ENCODE data around the gene LPCAT1. TPM values are rescaled to one million over a fixed set of nuclear protein-coding genes. Genes with fewer than 3 reads are reported as not detected.

The LPCAT1 gene
- total and polyA plus RNA-seq, 2 of the 13 experiments (the other 11 are each of a cell fraction or from before 2014, with no cell fraction given) = 29.8 to 90.6 TPM

GRCh38 chr5:1538741-1539392 lies 15.1 kb upstream of the LPCAT1 start:
- in situ Hi-C loops (cut with HindIII; ENCODE audit: extremely low pct_ligation_motif_present, low pct_unique_long_range_greater_than_20kb) (no loop called here), intact Hi-C loops (cut with micrococcal nuclease; ENCODE audit: unreplicated experiment) (no loop called here)
- ATAC-seq (no peak), DNase-seq (ENCODE audit: low spot score) (no peak), FAIRE-seq (no peak)
- H3K36me3 ChIP-seq (replicated peaks in 1 of 2; ENCODE audit: control insufficient read depth in 1 of 2, insufficient read depth in 2 of 2, low read length in 2 of 2) = no peaks in the 10 kb centered on the region
- TF ChIP-seq ELF1 (CRISPR knock-in tag; IDR thresholded peaks at IDR 0.05) (no peak), ZSCAN20 (CRISPR knock-in tag; IDR thresholded peaks at IDR 0.05; ENCODE audit: borderline replicate concordance) (no peak), DMTF1 (CRISPR knock-in tag; IDR thresholded peaks at IDR 0.05) (no peak), SKI (IDR thresholded peaks at IDR 0.05; ENCODE audit: partially characterized antibody) (no peak), PAF1 (CRISPR knock-in tag; IDR thresholded peaks at IDR 0.05) (no peak), PPARG (CRISPR knock-in tag; conservative IDR thresholded peaks at IDR 0.05) (no peak)
- CTCF ChIA-PET (ENCODE audit: low intra/inter-chr PET ratio, low total read pairs) = no interaction called here
- no peak overlapping the region for H3K4me3 ChIP-seq (replicated peaks in 1 of 3; ENCODE audit: insufficient read depth in 1 of 3, low read depth in 2 of 3, low read length in 3 of 3)
- 82% methylated on average over 13 of the region's 13 CpGs for WGBS (ENCODE audit: low lambda C conversion rate)
- H3K27ac ChIP-seq (ENCODE audit: extremely low read length, insufficient read depth, low read length) = no peak overlapping the region
- peaks cover 32% of the 10 kb centered on the region for H3K4me1 ChIP-seq (ENCODE audit: insufficient read depth, low read length)
- no TSS peak for BruUV-seq (replicated peaks)
- H3K27me3 ChIP-seq (ENCODE audit: control insufficient read depth in 1 of 2, insufficient read depth in 2 of 2, low read length in 2 of 2) = no peaks in the 10 kb centered on the region
- H3K4me2 ChIP-seq (ENCODE audit: low read depth, low read length) = no peak overlapping the region
- no peak overlapping the region for H2AFZ ChIP-seq (ENCODE audit: low read length)
- no peaks in the 10 kb centered on the region for H3K79me2 ChIP-seq (ENCODE audit: insufficient read depth, low read length)
- H3K9ac ChIP-seq (ENCODE audit: insufficient read depth, low read depth, low read length) = no peak overlapping the region
- POLR2A ChIA-PET = interaction anchor here (1.0 kb wide), 1 partner anchor 16 kb away, joined by 3 read pairs; no protein-coding TSS in a partner anchor
- H4K20me1 ChIP-seq (ENCODE audit: insufficient read depth, low read length) = no peaks in the 10 kb centered on the region
- no peaks in the 10 kb centered on the region for H3K9me3 ChIP-seq (ENCODE audit: low read length)

GRCh38 chr5:1538276-1538675 lies 14.5 kb upstream of the LPCAT1 start:
- Histone ChIP-seq H3K27me3 (ENCODE audit: control insufficient read depth in 1 of 2, insufficient read depth in 2 of 2, low read length in 2 of 2) (no peaks in the 10 kb centered on the region), H3K4me3 (replicated peaks in 1 of 3; ENCODE audit: insufficient read depth in 1 of 3, low read depth in 2 of 3, low read length in 3 of 3) (no peak overlapping the region), H3K4me2 (ENCODE audit: low read depth, low read length) (no peak overlapping the region), H2AFZ (ENCODE audit: low read length) (no peak overlapping the region), H3K79me2 (ENCODE audit: insufficient read depth, low read length) (no peaks in the 10 kb centered on the region), H3K9me3 (ENCODE audit: low read length) (no peaks in the 10 kb centered on the region), H3K4me1 (ENCODE audit: insufficient read depth, low read length) (peaks cover 27% of the 10 kb centered on the region), H3K9ac (ENCODE audit: insufficient read depth, low read depth, low read length) (no peak overlapping the region), H3K27ac (ENCODE audit: extremely low read length, insufficient read depth, low read length) (no peak overlapping the region), H3K36me3 (replicated peaks in 1 of 2; ENCODE audit: control insufficient read depth in 1 of 2, insufficient read depth in 2 of 2, low read length in 2 of 2) (no peaks in the 10 kb centered on the region), H4K20me1 (ENCODE audit: insufficient read depth, low read length) (no peaks in the 10 kb centered on the region)
- 83% methylated on average over 10 of the region's 14 CpGs for WGBS (ENCODE audit: low lambda C conversion rate)
- intact Hi-C loops (cut with micrococcal nuclease; ENCODE audit: unreplicated experiment) (no loop called here), in situ Hi-C loops (cut with HindIII; ENCODE audit: extremely low pct_ligation_motif_present, low pct_unique_long_range_greater_than_20kb) (no loop called here)
- DNase-seq (ENCODE audit: low spot score) (no peak), FAIRE-seq (no peak), ATAC-seq (no peak)
- POLR2A ChIA-PET = interaction anchor here (1.0 to 1.2 kb wide), 2 partner anchors 17 to 30 kb away, joined by 3 read pairs; no protein-coding TSS in a partner anchor
- BruUV-seq (replicated peaks) = no TSS peak
- CTCF ChIA-PET (ENCODE audit: low intra/inter-chr PET ratio, low total read pairs) = no interaction called here
- no peak for TF ChIP-seq THRA (CRISPR knock-in tag; IDR thresholded peaks at IDR 0.05; ENCODE audit: borderline replicate concordance)
- TF ChIP-seq TOE1 (CRISPR knock-in tag; IDR thresholded peaks at IDR 0.05) = no peak
- TF ChIP-seq ZNF281 (CRISPR knock-in tag; IDR thresholded peaks at IDR 0.05; ENCODE audit: borderline replicate concordance) = no peak

Measured in HepG2 (cell line).